Measurements from ENCODE around the gene LIN54. TPM values are rescaled to one million over a fixed set of nuclear protein-coding genes. Genes with fewer than 3 reads are reported as not detected.
"Not testable (repeated sequence)": the region's sequence is repeated elsewhere in the genome, so short reads cannot be mapped to it uniquely, and the experiment has no call there.

Gene LIN54
- total RNA-seq, 3 donors from 2014 or later, result 9.8 to 14.0 (median 11.7) TPM

GRCh38 chr4:82994834-82995233 lies 15.8 kb downstream of the LIN54 start:
- Histone ChIP-seq H3K4me3 (no peak overlapping the region), H3K27me3 (no peaks in the 10 kb centered on the region), H3K27ac (no peak overlapping the region), H3K4me1 (no peaks in the 10 kb centered on the region), H3K36me3 (no peaks in the 10 kb centered on the region), H3K9me3 (no peaks in the 10 kb centered on the region)
- DNase-seq (ENCODE audit: low spot score in 2 of 2), result no peak
- TF ChIP-seq CTCF (IDR thresholded peaks at IDR 0.05) (no peak), POLR2A (IDR thresholded peaks at IDR 0.05) (no peak), POLR2AphosphoS5 (IDR thresholded peaks at IDR 0.05) (no peak)
- intact Hi-C loops (cut with DNase I; ENCODE audit: low total_unique reads), result no loop called here

GRCh38 chr4:82989575-82990429 lies 20.8 kb downstream of the LIN54 start:
- intact Hi-C loops (cut with DNase I; ENCODE audit: low total_unique reads), result no loop called here
- no peaks in the 10 kb centered on the region for H3K27me3 ChIP-seq
- H3K4me1 ChIP-seq, result no peaks in the 10 kb centered on the region
- no peak for TF ChIP-seq POLR2AphosphoS5 (IDR thresholded peaks at IDR 0.05)
- TF ChIP-seq POLR2A (IDR thresholded peaks at IDR 0.05), result no peak
- TF ChIP-seq CTCF (IDR thresholded peaks at IDR 0.05), result no peak
- no peak overlapping the region for H3K4me3 ChIP-seq
- no peaks in the 10 kb centered on the region for H3K9me3 ChIP-seq
- H3K27ac ChIP-seq, result no peak overlapping the region
- no peak for DNase-seq (ENCODE audit: low spot score in 2 of 2)
- H3K36me3 ChIP-seq, result no peaks in the 10 kb centered on the region

- Histone ChIP-seq H3K36me3 (no peaks in the 10 kb centered on the region), H3K27ac (no peak overlapping the region), H3K27me3 (no peaks in the 10 kb centered on the region), H3K4me3 (no peak overlapping the region), H3K9me3 (no peaks in the 10 kb centered on the region), H3K4me1 (no peaks in the 10 kb centered on the region)
- intact Hi-C loops (cut with DNase I; ENCODE audit: low total_unique reads), result no loop called here
- no peak for TF ChIP-seq CTCF (IDR thresholded peaks at IDR 0.05)
- TF ChIP-seq POLR2AphosphoS5 (IDR thresholded peaks at IDR 0.05), result no peak
- no peak for TF ChIP-seq POLR2A (IDR thresholded peaks at IDR 0.05)
- no peak for DNase-seq (ENCODE audit: low spot score in 2 of 2)
These were observed 22.2 kb downstream of the LIN54 start for GRCh38 chr4:82988323-82988832.

GRCh38 chr4:82987519-82987918 lies 23.1 kb downstream of the LIN54 start:
- H3K4me1 ChIP-seq; H3K36me3 ChIP-seq; H3K27ac ChIP-seq; intact Hi-C loops (cut with DNase I; ENCODE audit: low total_unique reads); H3K9me3 ChIP-seq; DNase-seq (ENCODE audit: low spot score in 2 of 2); H3K4me3 ChIP-seq; H3K27me3 ChIP-seq: not testable (repeated sequence)

GRCh38 chr4:82984459-82984858 lies 26.2 kb downstream of the LIN54 start:
- Histone ChIP-seq H3K27ac (no peak overlapping the region), H3K9me3 (no peaks in the 10 kb centered on the region), H3K4me1 (no peaks in the 10 kb centered on the region), H3K27me3 (no peaks in the 10 kb centered on the region), H3K36me3 (no peaks in the 10 kb centered on the region), H3K4me3 (no peak overlapping the region)
- intact Hi-C loops (cut with DNase I; ENCODE audit: low total_unique reads), result no loop called here
- no peak for TF ChIP-seq POLR2AphosphoS5 (IDR thresholded peaks at IDR 0.05)
- TF ChIP-seq CTCF (IDR thresholded peaks at IDR 0.05), result no peak
- no peak for TF ChIP-seq POLR2A (IDR thresholded peaks at IDR 0.05)
- DNase-seq (ENCODE audit: low spot score in 2 of 2), result no peak
